HG02870 (cell line): ENCODE results near the gene GALNT10.
A peak's percentile ranks its signal among the peaks of the same experiment; 100 is the strongest.

Experiments used
- ATAC-seq: cut with Tn5 transposase; IDR thresholded peaks from one replicate; pipeline ENCODE4 v1.9.1; 2021; ENCODE audit warnings: mild to moderate bottlenecking, moderate library complexity; ENCODE audit not compliant: unreplicated experiment

Gene GALNT10

DNA sequence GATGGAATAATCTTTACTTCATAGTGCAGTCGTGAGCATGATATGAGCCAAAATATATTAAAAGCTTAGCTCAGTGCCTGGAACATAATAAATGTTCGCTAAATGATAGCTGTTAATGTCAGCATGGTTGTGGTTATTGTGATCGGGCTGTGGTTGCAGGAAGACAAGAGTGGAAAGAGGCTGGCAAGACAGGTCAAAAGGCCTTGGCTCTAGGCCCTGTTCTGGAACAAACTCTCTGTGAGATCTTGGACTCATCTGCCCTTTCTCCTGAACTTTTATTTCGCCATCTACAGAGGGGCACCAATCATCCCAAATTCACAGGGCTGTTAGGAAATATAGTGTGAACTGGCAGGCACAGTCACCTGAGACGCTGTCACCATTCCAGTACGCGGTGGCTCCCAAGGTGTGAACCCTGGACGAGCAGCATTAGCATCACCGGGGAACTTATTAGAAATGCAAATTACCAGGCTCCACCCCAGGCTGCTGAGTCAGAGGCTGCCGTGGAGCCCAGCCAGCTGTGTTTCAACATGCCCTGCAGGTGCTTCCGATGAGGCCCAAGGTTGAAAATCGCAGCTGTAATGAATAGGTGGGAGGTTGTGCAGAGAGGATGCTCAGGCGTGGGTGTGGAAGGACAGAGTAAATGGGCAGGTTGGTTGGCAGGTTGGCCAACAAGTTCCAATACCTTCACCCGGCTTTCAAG is 205.0 kb downstream of the GALNT10 start:
- peak; percentile 96 for ATAC-seq

DNA sequence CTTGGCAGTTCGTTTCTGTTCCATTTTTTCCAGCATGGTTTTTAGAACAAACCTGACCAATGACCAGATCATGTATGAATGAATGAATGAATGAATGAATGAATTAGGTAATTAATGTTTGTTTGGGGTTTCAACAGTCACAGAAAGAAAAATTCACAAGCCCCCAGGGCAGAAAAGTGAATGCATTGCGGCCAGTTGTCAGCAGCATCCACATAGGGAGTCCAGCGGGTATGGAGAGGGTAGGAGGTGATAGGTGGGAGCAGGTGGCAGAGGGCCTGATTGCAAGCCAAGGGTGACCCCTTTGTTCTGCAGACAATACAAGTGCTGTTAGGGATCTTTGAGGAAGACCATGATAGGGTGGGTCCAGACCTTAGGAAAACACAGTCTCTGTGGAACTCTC is 205.6 kb downstream of the GALNT10 start:
- no peak for ATAC-seq

DNA sequence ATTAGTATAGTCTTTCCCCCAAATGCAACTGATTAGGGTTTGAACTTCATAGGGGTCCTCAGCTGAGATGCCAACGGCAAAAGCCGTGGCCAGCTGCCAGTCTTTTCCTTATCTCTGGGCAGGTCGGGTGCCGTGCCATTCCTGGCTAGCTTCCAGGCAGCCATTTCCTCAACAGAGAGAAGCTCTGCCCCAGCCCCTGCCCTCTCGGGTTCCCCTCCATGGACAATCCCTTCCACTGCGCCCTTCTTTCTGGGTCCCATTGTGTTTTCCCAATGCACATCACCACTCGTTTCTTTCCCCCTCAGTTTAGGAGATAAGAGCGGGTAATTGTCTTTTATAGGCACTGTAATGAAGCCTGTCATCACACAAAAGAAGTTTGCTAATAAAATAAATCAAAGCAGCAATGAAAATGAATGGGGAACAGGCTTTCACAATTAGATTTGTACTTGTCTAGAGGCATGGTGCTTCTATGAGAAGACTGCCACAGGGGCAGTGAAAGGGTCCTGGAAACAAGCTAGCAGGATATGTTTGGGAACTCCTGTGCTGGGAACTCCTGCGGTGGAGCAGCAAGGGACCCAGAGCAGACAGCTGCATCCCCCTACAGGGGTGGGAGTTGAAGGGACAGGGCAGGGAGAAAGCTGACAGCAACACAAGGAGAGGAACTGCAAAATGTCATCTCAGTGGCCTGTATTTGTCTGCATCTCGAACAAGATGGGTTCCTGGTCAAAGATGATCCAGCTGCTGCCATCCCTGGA is 207.3 kb downstream of the GALNT10 start:
- ATAC-seq = no peak

DNA sequence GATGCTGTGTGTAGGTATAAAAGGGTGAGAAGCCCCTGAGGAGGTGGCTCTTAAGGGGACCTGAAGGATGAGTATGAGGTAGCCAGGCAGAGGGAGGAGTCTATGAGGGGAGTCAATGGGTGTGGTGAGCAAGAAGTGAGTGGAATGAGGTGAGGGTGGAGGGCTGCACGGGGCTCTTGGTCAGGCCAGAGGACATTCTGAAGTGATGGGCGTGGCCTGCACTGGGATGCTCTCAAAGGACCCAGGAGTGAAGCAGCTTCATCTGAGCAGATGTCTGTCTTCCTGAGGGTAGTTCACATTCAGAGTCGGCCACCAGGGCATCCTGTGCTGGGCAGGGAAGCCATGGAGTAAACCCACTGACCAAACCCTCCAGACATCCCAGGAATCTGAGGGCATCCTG is 210.1 kb downstream of the GALNT10 start:
- no peak for ATAC-seq

DNA sequence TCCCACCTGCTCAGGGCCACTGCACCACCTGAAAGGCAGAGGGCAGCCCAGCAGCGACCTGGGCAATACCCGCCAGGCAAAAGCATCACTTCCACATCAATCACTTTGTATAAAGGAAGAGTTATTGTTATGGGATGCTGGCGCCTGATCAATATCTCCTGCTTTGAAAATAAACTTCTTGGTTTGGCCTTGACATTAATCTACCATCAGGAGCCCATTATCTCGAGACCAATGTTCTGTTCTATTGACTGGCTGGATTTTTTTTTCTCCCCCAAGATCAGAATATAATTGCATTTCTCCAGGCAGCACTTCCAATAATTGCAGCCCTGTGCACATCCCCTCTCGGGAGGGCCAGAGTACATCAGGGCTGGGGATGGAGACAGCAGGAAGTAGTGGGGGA is 210.8 kb downstream of the GALNT10 start:
- no peak for ATAC-seq

DNA sequence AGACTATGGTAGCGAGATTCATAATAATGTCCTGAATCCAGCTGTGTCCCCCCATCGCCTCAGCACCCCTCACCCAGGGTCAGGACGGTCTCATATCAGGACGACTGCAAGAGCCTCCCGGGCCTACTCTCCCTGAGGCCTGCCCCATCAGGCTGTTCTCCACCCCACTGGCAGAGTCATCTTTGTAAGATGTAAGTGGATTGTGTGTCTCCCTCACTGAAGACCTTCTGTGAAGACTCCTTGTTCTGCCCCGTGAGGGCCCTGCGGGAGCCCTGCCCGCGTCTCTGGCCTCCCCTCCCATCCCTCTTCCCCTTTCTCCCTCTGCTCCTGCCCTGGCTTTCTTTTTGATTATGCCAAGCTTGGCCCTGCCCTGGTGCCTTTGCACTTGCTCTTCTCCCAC is 211.4 kb downstream of the GALNT10 start:
- ATAC-seq = no peak

DNA sequence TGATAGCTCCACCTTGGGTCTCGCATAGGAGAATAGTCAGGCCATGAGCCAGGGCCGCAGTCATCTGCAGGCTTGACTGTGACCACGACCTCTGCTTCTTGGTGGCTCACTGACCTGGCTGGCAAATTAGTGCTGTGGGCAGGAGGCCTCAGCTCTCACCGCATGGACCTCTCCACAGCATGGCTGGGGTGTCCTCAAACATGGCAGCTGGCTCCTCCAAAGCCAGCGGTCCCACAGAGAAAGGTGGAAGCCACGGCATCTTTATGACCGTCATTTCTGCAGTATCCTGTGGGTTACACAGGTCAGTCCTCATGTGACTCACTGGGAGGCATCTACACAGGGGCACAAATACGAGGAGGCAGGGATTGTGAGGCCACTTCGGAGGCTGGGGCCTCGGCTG is 212.1 kb downstream of the GALNT10 start:
- ATAC-seq = no peak

DNA sequence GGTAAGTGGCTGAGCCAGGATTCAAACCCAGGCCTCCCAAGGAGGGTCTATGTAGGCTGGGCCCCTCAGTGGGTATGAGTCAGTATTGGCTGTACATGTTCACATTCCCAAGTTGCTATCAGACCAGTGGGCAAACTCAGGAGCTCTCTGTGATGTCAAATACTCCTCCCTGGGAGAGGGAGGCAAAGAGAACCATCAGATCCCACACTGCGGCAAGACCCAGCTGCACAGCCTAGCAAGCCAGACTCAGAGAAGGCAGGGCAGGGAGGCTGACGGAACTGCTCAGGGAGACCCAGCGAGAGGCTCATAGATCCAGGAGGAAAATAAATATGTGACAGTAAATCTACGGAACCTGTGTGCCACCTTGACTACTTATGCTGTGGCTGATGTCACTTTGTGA is 212.7 kb downstream of the GALNT10 start:
- ATAC-seq = no peak

DNA sequence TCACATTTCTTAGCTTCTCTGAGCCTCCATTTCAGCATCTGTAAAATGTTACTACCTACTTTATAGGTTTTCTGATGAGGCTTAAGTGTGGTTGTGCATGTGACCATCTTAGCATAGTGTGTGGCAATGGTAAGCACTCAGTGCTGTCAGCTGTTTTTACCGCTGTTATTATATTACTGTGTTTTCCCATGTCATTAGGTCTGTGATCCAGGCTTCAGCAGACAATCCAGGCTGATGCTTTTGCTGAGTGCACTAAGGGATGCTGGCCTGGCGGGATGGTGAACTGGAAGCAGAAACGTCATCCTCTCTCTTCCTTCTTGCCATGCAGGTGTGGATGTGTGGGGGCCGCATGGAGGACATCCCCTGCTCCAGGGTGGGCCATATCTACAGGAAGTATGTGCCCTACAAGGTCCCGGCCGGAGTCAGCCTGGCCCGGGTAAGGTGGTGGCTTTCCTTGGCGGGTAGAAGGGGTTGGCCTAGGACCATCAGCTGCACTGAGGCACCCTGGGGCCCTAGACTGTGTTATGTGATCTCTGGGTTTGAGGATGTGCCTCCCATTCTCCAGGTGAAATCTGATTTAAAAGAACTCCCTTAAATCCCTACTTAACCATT is 213.3 kb downstream of the GALNT10 start:
- ATAC-seq = no peak

DNA sequence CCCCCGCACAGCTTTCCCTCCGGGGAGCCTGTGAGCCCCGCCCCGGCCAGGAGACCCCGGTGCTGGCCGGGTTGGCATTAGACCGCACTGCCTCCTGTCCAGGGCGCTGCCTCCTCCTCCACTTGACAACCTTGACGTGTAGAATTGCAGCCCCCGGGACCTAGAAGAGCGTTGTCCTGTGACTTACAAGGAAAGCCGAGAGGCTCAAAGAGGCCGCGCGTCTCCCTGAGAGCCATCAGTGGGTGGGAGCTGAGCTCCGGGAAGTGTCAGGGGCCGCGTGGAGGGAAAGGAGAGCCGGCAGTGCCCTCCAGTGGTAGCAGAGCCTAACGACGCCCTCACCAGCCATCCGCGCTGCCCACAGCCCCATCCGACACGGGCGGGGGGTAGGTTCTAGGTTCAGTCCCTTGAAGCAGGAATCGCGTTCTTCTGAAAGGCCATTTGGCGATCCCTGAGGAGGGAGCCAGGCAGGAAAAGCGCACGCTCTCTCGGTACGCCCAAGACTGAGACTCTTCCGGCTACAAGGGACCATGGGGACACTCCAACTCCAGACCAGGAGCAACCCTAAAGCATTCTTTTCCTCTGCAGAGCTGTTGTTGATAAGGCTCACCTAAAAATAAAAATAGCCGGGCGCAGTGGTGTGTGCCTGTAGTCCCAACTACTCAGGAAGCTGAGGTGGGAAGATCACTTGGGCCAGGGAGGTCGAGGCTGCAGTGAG is 214.7 kb downstream of the GALNT10 start:
- ATAC-seq = peak; percentile 94

DNA sequence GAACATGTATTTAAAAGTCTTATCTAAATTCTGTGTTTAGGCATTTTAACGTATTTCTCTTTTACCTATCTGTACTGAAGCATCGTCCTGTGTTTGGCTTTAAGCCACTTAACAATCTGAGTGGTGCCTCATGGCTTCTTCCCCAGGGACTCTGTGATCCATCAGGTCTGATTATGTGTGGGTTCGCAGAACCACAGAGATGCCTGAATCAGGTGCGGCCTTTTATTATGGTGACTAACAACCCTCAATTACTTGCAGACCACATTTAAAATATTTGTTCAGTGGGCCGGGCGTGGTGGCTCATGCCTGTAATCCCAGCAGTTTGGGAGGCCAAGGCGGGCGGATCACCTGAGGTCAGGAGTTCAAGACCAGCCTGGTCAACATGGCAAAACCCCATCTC is 215.7 kb downstream of the GALNT10 start:
- no peak for ATAC-seq

DNA sequence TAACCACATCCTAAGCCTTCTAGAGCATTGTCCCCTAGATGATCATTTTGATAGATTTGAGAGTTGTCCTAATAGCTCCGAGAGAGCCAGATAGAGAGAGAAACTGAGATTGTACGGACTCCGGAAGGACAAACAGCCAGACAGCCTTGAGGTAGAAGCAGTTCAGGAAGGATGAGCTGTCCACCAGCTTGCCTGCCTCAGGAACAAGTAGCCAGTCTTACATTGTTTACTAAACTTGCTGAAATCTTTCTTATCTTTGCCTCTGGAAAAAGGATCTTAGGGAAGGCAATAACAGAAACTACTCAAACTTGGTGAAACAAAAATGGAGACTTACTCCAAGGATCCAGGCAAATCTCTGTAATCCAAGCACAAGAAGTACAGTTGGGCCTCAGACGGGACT is 216.3 kb downstream of the GALNT10 start:
- no peak for ATAC-seq

DNA sequence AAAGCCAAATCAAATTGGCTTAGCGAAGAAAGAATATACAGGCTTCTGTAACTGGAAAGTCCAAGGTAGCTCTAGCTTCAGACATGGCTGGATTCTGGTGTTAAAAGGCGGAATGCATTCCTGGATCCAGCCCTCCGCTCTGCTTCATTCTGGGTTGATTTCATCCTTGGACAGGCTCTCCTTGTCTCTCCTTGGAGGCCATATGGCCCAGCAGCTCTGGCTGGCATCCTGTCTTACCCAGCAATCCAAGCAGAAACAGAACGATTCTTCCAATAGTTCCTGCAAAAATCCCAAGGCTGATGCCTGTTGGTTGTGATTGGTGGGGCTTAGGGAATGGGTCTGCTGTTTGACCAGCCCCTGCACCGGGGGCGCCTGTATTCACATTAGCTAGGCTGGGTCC is 218.3 kb downstream of the GALNT10 start:
- no peak for ATAC-seq

DNA sequence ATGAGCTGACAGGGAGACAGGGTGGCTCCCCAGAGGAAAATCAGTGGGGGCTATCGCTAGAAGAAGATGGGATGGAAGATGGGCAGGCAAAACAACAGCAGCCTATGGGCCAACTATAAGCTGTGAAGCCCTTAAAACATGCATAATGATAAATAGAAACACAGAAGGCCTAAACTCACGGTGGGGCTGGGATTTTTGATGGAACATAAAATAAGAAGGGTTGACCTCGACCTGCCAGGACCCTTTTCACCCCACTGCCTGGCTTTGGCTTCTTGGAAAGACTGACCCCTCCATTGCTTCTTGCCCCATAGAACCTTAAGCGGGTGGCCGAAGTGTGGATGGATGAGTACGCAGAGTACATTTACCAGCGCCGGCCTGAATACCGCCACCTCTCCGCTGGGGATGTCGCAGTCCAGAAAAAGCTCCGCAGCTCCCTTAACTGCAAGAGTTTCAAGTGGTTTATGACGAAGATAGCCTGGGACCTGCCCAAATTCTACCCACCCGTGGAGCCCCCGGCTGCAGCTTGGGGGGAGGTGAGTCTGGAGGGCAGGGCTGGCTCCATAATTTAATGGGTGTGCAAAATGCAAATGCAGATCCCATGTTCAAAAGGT is 218.8 kb downstream of the GALNT10 start:
- ATAC-seq = no peak

DNA sequence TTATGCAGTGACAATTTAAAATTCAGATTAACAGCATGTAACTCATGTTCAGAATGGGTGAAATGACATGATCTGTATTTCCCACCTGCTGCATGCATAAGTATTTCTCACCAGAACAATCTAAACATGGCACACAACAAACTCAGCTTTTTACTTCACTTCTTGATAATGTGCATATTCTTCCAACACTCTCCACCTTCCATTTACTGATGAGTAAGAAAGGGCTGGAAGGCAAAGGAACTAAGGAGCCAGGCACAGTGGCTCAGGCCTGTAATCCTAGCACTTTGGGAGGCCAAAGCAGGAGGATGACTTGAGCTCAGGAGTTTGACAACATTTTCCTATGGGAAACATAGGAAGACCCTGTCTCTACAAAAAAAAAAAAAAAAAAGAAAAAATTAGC is 219.5 kb downstream of the GALNT10 start:
- ATAC-seq = no peak

DNA sequence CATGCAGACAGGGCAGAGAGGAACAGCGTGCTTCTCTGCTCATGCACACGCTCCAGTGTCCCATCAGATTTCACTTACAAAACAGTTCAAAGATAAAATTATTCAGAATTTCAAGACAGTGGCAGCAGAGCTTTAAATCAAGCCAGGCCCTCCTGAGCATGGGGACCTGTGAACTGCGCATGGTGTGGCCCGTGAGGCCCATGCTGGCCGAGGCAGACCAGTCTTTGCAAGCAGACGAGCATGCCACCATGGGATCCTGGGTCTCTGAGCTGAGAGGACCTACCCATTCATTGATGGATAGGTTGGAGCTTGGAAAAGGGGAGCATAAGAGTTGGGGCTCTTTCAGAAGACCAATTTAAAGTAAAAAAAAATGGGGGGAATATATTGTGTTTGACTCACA is 220.3 kb downstream of the GALNT10 start:
- no peak for ATAC-seq

DNA sequence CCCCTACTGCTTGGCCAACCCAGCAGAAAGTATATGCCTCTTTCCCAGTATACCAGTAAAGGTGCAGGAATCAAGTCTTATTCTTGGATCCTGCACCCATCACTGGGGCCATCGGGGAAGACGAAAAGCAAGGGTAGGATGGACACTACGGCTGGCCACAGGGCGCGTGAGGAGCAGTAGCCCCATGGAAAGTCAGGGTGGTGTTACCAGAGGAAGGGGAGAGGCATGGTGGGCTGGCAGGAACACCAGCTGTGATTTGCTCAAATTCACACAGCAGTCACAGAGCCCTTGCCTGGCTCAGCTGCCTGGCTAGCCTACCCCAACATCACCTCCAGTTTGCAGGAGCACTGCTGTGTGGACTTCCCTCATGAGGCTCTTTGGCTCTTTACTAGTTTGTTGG is 220.8 kb downstream of the GALNT10 start:
- ATAC-seq = no peak

DNA sequence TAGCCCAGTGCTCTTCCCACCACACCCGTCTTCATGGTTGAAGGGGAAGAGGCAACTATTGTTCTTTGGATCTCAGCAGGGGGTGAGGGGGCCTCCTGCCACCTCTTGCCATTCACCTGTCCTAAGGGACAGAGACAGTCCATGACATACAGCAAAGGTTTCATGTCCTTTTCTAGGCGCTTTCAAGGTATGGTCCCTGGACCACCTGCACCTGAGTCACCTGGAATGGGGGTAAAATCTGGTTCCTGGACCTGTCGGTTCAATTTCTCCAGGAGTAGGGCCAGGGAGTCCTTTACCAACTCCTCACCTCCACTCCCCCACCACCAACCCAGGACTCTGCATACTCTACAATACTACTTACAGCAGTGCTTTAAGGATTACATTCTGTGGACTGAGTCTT is 221.8 kb downstream of the GALNT10 start:
- no peak for ATAC-seq

DNA sequence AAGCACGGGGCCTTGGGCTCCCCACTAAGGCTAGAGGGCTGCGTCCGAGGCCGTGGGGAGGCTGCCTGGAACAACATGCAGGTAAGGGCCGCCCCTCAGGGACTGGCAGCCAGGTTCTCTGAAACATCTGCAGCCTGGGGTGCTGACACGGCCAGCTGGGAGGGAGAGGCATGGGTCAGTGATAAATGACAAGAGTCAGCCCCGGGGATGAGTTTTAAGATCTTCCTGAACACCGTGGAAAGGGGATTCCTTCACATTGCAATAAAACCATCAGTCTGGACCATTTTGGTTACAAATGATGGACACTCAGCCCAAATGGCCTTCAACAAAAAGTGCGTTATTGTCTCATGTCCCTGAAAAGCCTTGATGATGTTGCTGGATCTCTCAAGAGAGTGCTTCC is 222.4 kb downstream of the GALNT10 start:
- no peak for ATAC-seq

DNA sequence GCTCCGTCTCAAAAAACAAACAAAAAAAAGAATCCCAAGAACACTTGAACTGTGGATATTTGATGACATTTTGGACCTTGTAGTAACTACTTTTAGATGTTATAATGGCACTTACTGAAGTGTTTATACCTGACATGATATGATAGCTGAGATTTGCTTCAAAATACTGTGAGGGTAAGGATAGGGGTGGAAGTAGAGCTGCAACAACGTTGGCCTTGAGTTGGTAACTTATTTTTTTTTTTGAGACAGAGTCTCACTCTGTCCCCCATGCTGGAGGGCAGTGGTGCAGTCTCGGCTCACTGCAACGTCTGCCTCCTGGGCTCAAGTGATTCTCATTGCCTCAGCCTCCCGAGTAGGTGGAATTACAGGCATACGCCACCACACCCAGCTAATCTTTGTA is 224.6 kb downstream of the GALNT10 start:
- ATAC-seq = no peak

DNA sequence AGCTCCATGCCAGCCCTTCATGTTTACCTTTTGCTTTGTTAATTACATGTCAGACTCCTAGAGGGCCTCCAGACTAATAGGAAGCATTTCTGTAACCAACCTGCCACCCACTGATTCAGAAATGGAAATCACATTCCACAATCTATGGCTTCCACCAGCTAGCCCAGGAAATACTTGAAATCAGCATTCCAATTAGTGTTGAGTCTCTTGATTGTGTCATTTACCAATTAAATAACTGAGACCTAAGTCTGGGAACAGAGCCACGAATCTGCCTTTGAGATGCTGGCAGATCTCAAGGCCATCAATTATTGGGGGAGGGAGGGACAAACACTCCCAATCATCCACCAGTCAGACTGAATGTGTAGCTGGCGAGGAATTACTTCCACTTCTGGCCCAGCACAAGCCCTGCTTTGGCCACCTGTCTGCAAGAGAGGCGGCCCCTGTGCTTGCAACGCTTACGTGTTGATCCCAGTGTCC is 227.8 kb downstream of the GALNT10 start:
- no peak for ATAC-seq
